K562 (cell line): Measurements from ENCODE around the gene ENDOG. TPM values are rescaled to one million over a fixed set of nuclear protein-coding genes. Genes with fewer than 3 reads are reported as not detected.
A peak's percentile ranks its signal among the peaks of the same experiment; 100 is the strongest.

Source experiments
- CTBP1 ChIP-seq: fragments of 450-650 bp; IDR thresholded peaks from 2 replicates; pipeline ENCODE4 v1.6.1; 2016; ENCODE audit warnings: borderline replicate concordance
- DIDO1 ChIP-seq: fragments of 450-650 bp; IDR thresholded peaks from 2 replicates; pipeline ENCODE4 v1.6.1; 2016; ENCODE audit warnings: low read depth, missing biosample characterization, missing genetic modification characterization
- ELF1 ChIP-seq: fragments of 200-800 bp; sonication (Bioruptor generic); IDR thresholded peaks from 2 replicates; pipeline ENCODE4 v1.6.1; 2016; ENCODE audit warnings: missing genetic modification characterization, missing compliant biosample characterization
- ETS1 ChIP-seq: conservative IDR thresholded peaks from 2 replicates; pipeline ENCODE4 v1.6.1; 2011; ENCODE audit warnings: low read depth, mild to moderate bottlenecking, low read length; ENCODE audit not compliant: control insufficient read depth
- ETV1 ChIP-seq: fragments of 450-650 bp; conservative IDR thresholded peaks from 2 replicates; pipeline ENCODE4 v1.6.1; 2016; ENCODE audit warnings: missing genetic modification characterization, control low read depth, low read depth, missing compliant biosample characterization
- FOXK2 ChIP-seq, 2 experiments: fragments of 450-650 bp; IDR thresholded peaks in 1 of 2; conservative IDR thresholded peaks in 1 of 2; 2 replicates each; pipeline ENCODE4 v1.6.1; 2016; ENCODE audit warnings: low read depth in 2 of 2, mild to moderate bottlenecking in 1 of 2
- HOXB6 ChIP-seq: fragments of 250-450 bp; sonication (Bioruptor Pico); IDR thresholded peaks from 2 replicates; pipeline ENCODE4 v1.5.1; 2022; ENCODE audit warnings: mild to moderate bottlenecking, borderline replicate concordance
- ILK ChIP-seq: fragments of 450-650 bp; IDR thresholded peaks from 2 replicates; pipeline ENCODE4 v1.6.1; 2016; ENCODE audit warnings: missing genetic modification characterization, low read depth, mild to moderate bottlenecking, missing compliant biosample characterization, moderate library complexity, borderline replicate concordance
- MAFG ChIP-seq: fragments of 450-650 bp; conservative IDR thresholded peaks from 2 replicates; pipeline ENCODE4 v1.6.1; 2016; ENCODE audit warnings: missing genetic modification characterization, missing compliant biosample characterization
- RUNX1 ChIP-seq: sonication (generic); IDR thresholded peaks from 2 replicates; pipeline ENCODE4 v1.6.1; 2016; ENCODE audit warnings: antibody characterized with exemption, low read depth
- SETDB1 ChIP-seq: IDR thresholded peaks from one replicate; pipeline ENCODE4 v1.6.1; 2012; ENCODE audit warnings: low read length, control low read depth, inconsistent platforms
- SIRT6 ChIP-seq: IDR thresholded peaks from one replicate; pipeline ENCODE4 v1.6.1; 2012; ENCODE audit warnings: low read depth, mild to moderate bottlenecking, control low read depth, inconsistent platforms, low read length, moderate library complexity
- VEZF1 ChIP-seq: fragments of 200-800 bp; sonication (Bioruptor generic); IDR thresholded peaks from 2 replicates; pipeline ENCODE4 v1.6.1; 2017; ENCODE audit warnings: missing genetic modification characterization, missing compliant biosample characterization
- ZFP30 ChIP-seq: fragments of 250-450 bp; sonication (Bioruptor Pico); IDR thresholded peaks from 2 replicates; pipeline ENCODE4 v1.8.0; 2022; ENCODE audit warnings: moderate library complexity, mild to moderate bottlenecking, inconsistent platforms, borderline replicate concordance
- ZFP36 ChIP-seq: fragments of 150-350 bp; IDR thresholded peaks from 2 replicates; pipeline ENCODE4 v1.6.1; 2018; ENCODE audit warnings: low read length, low read depth; ENCODE audit not compliant: partially characterized antibody
- ZFX ChIP-seq: sonication (generic); formaldehyde crosslinking; IDR thresholded peaks from 2 replicates; pipeline ENCODE4 v1.8.0; 2022; ENCODE audit warnings: mild to moderate bottlenecking, missing genetic modification reagents, moderate library complexity
- ZNF197 ChIP-seq: fragments of 200-800 bp; sonication (Bioruptor generic); IDR thresholded peaks from 2 replicates; pipeline ENCODE4 v1.6.1; 2016; ENCODE audit warnings: low read depth, missing genetic modification characterization, missing compliant biosample characterization
- ZNF57 ChIP-seq: fragments of 450-650 bp; formaldehyde crosslinking; IDR thresholded peaks from 2 replicates; pipeline ENCODE4 v1.4.0; 2020; ENCODE audit warnings: mild to moderate bottlenecking, moderate library complexity
- ZNF609 ChIP-seq: sonication (generic); formaldehyde crosslinking; IDR thresholded peaks from 2 replicates; pipeline ENCODE4 v1.8.1; 2023; ENCODE audit warnings: missing genetic modification reagents, mild to moderate bottlenecking, borderline replicate concordance
- ZNF79 ChIP-seq: fragments of 250-450 bp; sonication (Bioruptor Pico); IDR thresholded peaks from 2 replicates; pipeline ENCODE4 v1.4.0; 2020; ENCODE audit warnings: low read depth, mild to moderate bottlenecking, moderate library complexity
- polyA plus RNA-seq, 8 experiments: library from polyadenylated mRNA; depleted of rRNA in 4 of 8; stranded (reverse) in 5 of 8; unstranded in 3 of 8; fragments of >200 nt; fragmentation: Nextera tagmentation in 2 of 8; fragmentation: Illumina TruSeq in 1 of 8; extraction: Ambion mirVana in 2 of 8; extraction: Trizol in 1 of 8; gene quantifications; 2 replicates each; pipeline versions ENCODE4 v1.2.1 to v1.2.3, GENCODE V29; 2011 to 2014; ENCODE audit warnings: inconsistent platforms in 1 of 8, missing spikeins in 1 of 8
- total RNA-seq, 7 experiments: library from RNA; depleted of rRNA in 6 of 7; stranded (reverse); fragments of >200 nt in 6 of 7; fragmentation: Illumina TruSeq in 2 of 7; extraction: Trizol in 2 of 7; gene quantifications; 2 replicates each; pipeline versions ENCODE4 v1.2.1 to v1.2.3, GENCODE V29; 2011 to 2021; ENCODE audit warnings: low replicate concordance in 1 of 7

Gene ENDOG
- total and polyA plus RNA-seq, 9 of the 15 experiments (the other 6 are each of a cell fraction or from before 2014, with no cell fraction given) = 1.2 to 91.0 (median 25.5) TPM

GRCh38 chr9:128845186-128845931 lies 27.1 kb downstream of the ENDOG start (continued):
- TF ChIP-seq ETS1 (no peak), ILK (tag) (no peak), ZNF197 (CRISPR knock-in tag) (no peak), CTBP1 (peak; percentile 75), RUNX1 (no peak), SIRT6 (no peak), ETV1 (no peak), ZNF57 (CRISPR knock-in tag) (no peak), ZFX (CRISPR knock-in tag) (no peak), ZNF79 (CRISPR knock-in tag) (no peak), HOXB6 (no peak), ELF1 (tag) (no peak), ZNF609 (CRISPR knock-in tag) (no peak), ZFP30 (no peak), DIDO1 (no peak), MAFG (no peak), SETDB1 (no peak), FOXK2 (conservative IDR thresholded peaks at IDR 0.05 in 1 of 2, IDR thresholded peaks at IDR 0.05 in 1 of 2; ENCODE audit: low read depth in 2 of 2) (peak; percentile 60 to 73; a peak in 3 of 4 replicates), VEZF1 (CRISPR knock-in tag) (peak; percentile 72; the same call in 1 of the 2 replicates), ZFP36 (no peak)
